HTR-8/SVneo (cell line): ENCODE measurements around the gene TRNT1.

Experiments used
- DNase-seq: peaks from one replicate; pipeline ENCODE4 v3.0.0; 2011; ENCODE audit warnings: low spot score, mixed read lengths; ENCODE audit not compliant: insufficient read length
- FAIRE-seq: peaks from 2 replicates; lab custom pipeline; 2011; peaks lifted over from hg19 to GRCh38; lab: Jason Lieb, UNC

TRNT1 gene

GRCh38 chr3:3110299-3110630, 16.5 kb upstream of the TRNT1 start, which contains the start of gene IL5RA:
Gene IL5RA (minus strand): TSS chr3:3110374. CDS start chr3:3104984, 5,390 bp downstream.
- FAIRE-seq: no peak

DNA sequence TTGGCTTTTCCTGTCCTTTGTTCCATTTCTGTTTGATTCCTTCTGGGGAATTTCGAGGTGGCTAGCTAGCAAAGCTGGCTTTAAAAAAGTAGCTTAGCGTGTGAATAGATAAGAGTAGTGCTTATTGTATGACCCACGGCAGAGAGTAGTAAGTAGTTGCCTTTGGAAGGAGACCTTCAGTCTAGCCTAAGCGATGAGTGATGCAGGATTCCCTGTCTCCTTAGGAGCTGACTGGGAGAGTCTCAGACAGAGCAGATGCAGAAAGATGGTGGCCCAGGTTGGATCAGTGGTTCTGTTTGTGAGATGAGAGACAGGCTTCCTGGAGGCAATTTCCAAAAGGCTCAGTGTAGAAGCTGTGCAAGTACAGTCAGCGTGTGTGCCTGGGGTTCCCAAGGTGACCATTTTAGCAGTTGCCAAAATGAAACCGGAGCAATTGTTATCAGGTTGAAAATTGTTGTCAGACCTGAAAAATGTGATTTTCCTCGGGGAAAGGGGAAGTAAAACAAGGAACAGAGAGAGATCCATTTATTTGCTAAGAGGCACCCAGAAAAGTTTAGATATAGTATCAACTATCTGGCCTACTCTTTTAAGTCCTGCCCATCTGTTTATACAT, 15.9 kb upstream of the TRNT1 start:
- FAIRE-seq (no peak), DNase-seq (no peak)

More at GRCh38 chr3:3110299-3110630, 16.5 kb upstream of the TRNT1 start, which contains the start of gene IL5RA:
- DNase-seq: no peak

DNA sequence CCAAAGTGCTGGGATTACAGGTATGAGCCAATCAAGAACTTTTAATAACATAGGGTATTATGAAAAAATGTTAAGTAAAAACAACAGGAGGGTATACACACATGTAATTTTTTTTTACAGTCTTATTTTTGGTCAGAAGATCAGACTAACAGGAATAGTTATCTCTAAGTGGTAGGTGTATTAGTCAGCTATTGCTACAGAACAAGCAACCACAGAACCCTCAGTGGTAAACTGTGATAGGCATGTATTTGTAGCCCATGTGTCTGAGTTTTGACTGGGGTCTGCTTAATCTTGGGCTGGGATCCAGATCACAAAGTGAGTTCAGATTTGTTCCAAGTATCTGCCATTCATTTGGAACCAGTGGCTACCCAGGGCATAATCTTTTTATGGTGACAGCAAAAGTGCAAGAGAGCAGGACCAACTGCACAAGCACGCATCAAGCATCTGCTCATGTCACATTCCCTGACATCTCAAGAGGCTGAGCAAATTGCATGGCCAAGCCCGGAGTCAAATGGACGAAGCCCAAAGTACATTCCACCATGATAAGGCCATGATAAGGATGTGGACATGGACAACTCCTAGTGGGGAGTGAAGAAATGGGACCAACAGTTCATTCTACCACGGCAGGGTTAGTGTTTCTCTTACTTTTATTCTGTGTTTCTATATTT, 13.6 kb upstream of the TRNT1 start:
- FAIRE-seq: no peak
- DNase-seq: no peak

DNA sequence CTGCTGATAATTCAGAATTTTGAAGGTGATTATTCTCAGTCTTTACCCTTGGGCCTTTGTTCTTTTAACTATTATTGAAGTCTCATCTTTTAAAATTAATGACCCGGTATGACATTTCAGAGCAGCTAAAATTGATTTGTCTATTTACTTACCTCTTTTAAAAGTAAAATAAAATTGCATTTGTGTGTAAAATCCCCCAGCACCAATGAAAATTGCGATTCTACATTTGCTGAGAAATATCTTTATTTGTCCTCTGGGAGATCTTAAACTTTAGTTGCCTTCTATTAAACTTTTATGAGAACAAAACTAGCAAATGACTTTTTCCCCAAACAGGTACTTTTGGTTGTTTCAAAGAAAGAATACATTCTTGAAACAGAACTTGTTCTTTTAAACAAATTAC, 9.1 kb upstream of the TRNT1 start:
- no peak for FAIRE-seq

GRCh38 chr3:3119393-3119851, 7.3 kb upstream of the TRNT1 start:
- DNase-seq (no peak), FAIRE-seq (no peak)

More for the DNA sequence above, 9.1 kb upstream of the TRNT1 start:
- no peak for DNase-seq

- no peak for DNase-seq
- no peak for FAIRE-seq
These were observed 763 bp upstream of the TRNT1 start for GRCh38 chr3:3125977-3126376.

DNA sequence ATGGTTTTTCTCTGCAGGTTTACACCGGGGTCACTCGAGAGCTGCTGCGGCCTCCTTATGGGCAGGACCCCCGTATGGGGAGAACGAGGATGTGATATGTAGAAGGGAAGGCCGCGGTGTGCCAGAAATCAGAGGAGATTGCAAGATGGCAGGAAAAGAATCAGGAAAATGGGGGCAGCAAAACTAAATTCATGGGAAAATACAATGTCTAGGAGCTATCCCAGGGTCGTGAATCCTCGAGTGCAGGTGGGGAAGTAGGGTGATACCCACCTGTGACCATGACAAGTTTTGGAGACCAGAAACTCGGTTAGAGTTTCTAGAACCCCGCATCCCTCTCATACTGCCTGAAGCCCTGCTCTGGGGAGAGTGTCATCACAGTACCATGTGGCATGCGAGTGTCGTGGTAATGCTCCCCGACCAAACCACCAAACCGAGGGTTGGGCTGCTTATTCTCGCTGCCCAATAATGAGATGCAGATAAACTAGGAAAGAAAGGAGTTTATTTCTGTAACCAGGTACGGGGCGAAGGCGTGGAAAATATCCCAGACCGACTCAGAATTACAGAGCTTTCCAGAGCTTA, 781 bp downstream of the TRNT1 start:
- FAIRE-seq: no peak
- DNase-seq: no peak

- no peak for FAIRE-seq
These were observed 2.8 kb downstream of the TRNT1 start for GRCh38 chr3:3129579-3129978.

GRCh38 chr3:3133500-3133899, 6.8 kb downstream of the TRNT1 start:
- FAIRE-seq: no peak
- DNase-seq: no peak

More at GRCh38 chr3:3129579-3129978, 2.8 kb downstream of the TRNT1 start:
- no peak for DNase-seq

DNA sequence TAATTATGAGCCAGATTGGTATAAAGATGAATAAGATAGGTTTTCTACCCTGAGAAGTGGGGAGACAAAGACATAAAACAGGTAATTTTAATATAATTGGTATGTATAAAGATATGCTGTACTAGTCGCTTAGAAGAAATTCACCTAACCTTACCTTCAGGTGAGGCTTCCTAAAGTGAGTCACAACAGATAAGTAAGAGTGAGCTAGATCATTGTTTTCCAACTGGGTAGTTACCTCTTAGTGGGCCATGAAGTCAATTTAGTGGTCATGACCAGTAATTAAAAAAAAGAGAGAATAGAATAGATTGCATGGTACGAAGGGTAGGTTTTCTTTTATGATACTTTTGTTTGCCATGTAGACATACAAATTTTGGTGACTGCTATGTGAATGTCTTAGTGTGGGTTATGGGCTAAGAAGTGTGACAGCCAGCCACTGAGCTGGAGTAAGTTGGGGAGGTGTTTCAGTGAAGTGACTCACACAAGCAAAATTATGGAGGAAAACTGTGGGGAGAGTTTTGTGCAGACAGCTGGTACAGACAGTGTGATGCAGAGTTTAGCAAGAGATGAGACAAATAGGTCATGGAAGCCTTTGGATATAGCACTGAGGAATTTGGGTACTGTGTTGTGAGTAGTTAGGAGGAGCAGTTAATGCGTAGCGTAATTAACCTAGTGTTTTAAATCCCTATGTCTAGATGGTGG, 8.2 kb downstream of the TRNT1 start:
- FAIRE-seq (no peak), DNase-seq (no peak)

GRCh38 chr3:3137526-3137925, 10.8 kb downstream of the TRNT1 start:
- DNase-seq (no peak), FAIRE-seq (no peak)

GRCh38 chr3:3141939-3142338, 15.2 kb downstream of the TRNT1 start:
- DNase-seq: no peak
- no peak for FAIRE-seq

DNA sequence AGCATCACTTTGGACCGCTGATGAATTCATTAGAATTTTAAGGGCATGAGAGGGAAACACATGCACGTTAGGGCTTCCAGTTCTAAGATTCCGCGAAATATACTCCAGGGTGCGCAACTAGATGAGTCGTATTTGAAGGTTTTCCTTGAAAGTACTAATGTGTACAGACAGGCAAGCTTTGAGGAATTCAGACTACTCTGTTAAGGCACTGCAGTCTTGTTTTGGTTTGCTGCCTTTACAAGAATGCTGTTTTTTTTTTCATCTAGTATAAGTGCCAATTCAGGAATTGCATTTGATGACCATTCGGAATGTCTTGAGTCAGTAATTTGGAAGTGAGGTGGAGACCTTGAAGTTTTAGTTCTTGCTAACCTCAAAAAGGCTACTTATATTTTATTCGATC, 19.1 kb downstream of the TRNT1 start:
- FAIRE-seq (no peak), DNase-seq (no peak)

- no peak for FAIRE-seq
- no peak for DNase-seq
These were observed 22.8 kb downstream of the TRNT1 start for GRCh38 chr3:3149560-3149959.

DNA sequence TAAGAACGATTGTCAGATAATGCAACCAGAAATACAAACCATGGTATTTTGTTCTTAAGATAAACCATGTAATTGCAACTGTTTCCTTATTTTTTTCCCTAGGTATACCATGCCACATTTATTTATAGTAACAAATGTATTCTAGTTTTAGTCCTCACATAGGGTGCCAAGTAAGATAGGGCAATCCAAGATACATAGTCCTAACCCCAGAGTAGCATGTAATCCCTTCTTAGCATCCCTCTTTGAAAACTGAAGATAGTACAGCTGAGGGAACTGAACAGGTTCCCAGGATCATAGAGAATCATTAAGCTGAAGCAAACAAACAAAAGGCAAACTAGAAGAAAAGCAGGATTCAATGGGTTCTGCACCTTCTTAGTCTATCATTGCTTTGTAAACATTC, 24.8 kb downstream of the TRNT1 start:
- no peak for FAIRE-seq
- no peak for DNase-seq

- DNase-seq (no peak), FAIRE-seq (no peak)
These were observed 28.3 kb downstream of the TRNT1 start for GRCh38 chr3:3154879-3155610.

DNA sequence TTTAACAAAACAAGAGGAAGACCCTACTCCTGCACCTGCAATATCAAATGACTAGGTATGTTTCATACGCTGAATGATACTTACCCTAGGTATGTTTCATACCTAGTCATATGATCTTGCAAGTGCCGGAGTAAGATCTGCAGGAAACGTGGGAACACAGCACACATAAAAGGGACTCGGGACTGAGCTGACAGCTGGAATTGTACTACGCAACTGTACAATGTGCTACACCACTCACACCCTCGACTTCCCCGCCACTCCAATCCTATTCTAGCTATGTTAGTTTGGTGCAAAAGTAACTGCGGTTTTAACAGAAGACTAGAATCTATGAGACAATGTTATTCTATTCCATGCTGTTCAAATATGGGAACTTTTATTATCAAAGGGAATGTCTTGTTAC, 30.7 kb downstream of the TRNT1 start:
- DNase-seq (no peak), FAIRE-seq (no peak)

- no peak for DNase-seq
- no peak for FAIRE-seq
These were observed 34.1 kb downstream of the TRNT1 start for GRCh38 chr3:3160826-3161225.

DNA sequence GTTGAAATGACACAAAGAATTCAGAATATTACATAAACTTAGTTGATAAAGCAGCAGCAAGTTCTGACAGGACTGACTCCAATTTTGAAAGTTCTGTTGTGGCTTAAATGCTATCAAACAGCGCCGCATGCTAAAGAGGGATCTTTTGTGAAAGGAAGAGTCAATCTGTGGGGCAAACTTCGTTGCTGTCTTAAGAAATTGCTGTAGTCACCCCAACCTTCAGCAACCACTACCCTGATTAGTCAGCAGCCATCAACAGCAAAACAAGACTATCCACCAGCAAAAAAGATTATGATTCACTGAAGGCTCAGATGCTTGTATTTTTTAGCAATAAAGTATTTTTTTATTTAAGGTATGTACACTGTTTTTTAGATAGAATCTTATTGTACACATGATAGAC, 38.5 kb downstream of the TRNT1 start:
- FAIRE-seq (no peak), DNase-seq (no peak)

GRCh38 chr3:3165650-3166049, 38.9 kb downstream of the TRNT1 start:
- DNase-seq (no peak), FAIRE-seq (no peak)
